DND-41 (cell line): Measurements from ENCODE around the gene NTSR1.

Experiments used
- ATAC-seq: fragments of 200-7000 bp; cut with Tn5 transposase; 3 replicates; pipeline ENCODE4 v1.9.1; 2021; ENCODE audit warnings: low read depth; ENCODE audit not compliant: insufficient read depth
- DNase-seq: peaks from one replicate; pipeline ENCODE4 v3.0.0-alpha.2; 2020
- H2AFZ ChIP-seq: 2 replicates; pipeline ENCODE4 v1.6.0; 2012; ENCODE audit warnings: low read depth, low read length
- H3K27ac ChIP-seq: 2 replicates; pipeline ENCODE4 v1.5.1; 2012; ENCODE audit warnings: low read length, inconsistent platforms
- H3K27me3 ChIP-seq: fragments of 200-600 bp; sonication (generic); 2 replicates; pipeline ENCODE4 v1.6.0; 2012; ENCODE audit warnings: low read length, mild to moderate bottlenecking, inconsistent platforms; ENCODE audit not compliant: insufficient read depth, poor library complexity
- H3K36me3 ChIP-seq: 2 replicates; pipeline ENCODE4 v1.5.1; 2012; ENCODE audit warnings: low read length, inconsistent platforms; ENCODE audit not compliant: insufficient read depth
- H3K4me1 ChIP-seq: 2 replicates; pipeline ENCODE4 v1.5.1; 2012; ENCODE audit warnings: mild to moderate bottlenecking, low read length; ENCODE audit not compliant: insufficient read depth
- H3K4me2 ChIP-seq: 2 replicates; pipeline ENCODE4 v1.6.0; 2012; ENCODE audit warnings: mild to moderate bottlenecking, moderate library complexity, low read length, inconsistent platforms; ENCODE audit not compliant: insufficient read depth
- H3K4me3 ChIP-seq, 2 experiments: fragments of 200-600 bp in 1 of 2; shearing (Covaris generic) in 1 of 2; 2 replicates each; pipeline ENCODE4 v1.5.1; 2012 to 2016; ENCODE audit warnings: inconsistent platforms in 2 of 2, low read length in 2 of 2, mild to moderate bottlenecking in 2 of 2, low read depth in 1 of 2, moderate library complexity in 1 of 2
- H3K79me2 ChIP-seq: 2 replicates; pipeline ENCODE4 v1.6.0; 2012; ENCODE audit warnings: low read length, inconsistent platforms; ENCODE audit not compliant: insufficient read depth
- H3K9ac ChIP-seq: 2 replicates; pipeline ENCODE4 v1.6.0; 2012; ENCODE audit warnings: low read depth, mild to moderate bottlenecking, inconsistent platforms, low read length, moderate library complexity
- H3K9me3 ChIP-seq: 2 replicates; pipeline ENCODE4 v1.5.1; 2012; ENCODE audit warnings: low read length, moderate library complexity, mild to moderate bottlenecking, inconsistent platforms; ENCODE audit not compliant: insufficient read depth, severe bottlenecking
- H4K20me1 ChIP-seq: 2 replicates; pipeline ENCODE4 v1.6.0; 2012; ENCODE audit warnings: low read length; ENCODE audit not compliant: insufficient read depth
- EZH2 ChIP-seq: IDR thresholded peaks from 3 replicates; pipeline ENCODE4 v1.6.1; 2012; ENCODE audit warnings: borderline replicate concordance, low read depth, mild to moderate bottlenecking, moderate library complexity, low read length, inconsistent platforms; ENCODE audit not compliant: severe bottlenecking
- TF ChIP-seq, protein P1 (sequence below): IDR thresholded peaks from 2 replicates; pipeline ENCODE4 v1.5.1; 2012; ENCODE audit warnings: borderline replicate concordance, low read length, moderate library complexity, mild to moderate bottlenecking; ENCODE audit not compliant: poor library complexity, severe bottlenecking; ENCODE audit errors: extremely low read depth

The NTSR1 gene

DNA sequence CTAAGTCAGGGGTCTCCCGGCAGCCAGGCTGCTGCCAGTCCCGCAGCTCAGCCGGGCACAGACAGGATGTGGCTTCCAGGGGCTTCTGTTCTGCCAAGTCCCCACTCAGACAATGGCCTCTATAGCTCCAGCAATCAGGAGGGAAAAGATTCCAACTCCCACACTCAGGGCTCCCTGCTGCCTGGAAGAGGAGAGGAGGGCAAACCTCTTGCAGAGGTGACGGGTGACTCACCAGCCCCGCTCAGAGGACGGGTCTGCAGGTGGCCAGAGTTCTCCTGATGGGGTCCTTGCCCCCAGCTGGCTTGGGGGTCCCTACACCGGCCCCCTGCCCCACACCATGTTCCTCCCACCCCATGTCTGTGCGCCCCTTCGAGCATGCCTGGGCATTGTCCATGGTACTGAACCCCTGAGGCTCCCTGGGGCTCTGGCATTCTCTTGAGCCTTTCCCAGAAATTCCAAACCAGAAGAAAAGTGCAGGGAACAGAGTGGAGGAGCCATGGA is 32.6 kb downstream of the NTSR1 start:
- no peak overlapping the region for H2AFZ ChIP-seq
- no peaks in the 10 kb centered on the region for H3K9me3 ChIP-seq
- no peaks in the 10 kb centered on the region for H3K4me1 ChIP-seq
- H3K36me3 ChIP-seq = no peaks in the 10 kb centered on the region
- H3K27me3 ChIP-seq = no peaks in the 10 kb centered on the region
- H3K79me2 ChIP-seq = no peaks in the 10 kb centered on the region
- TF ChIP-seq, protein P1, sequence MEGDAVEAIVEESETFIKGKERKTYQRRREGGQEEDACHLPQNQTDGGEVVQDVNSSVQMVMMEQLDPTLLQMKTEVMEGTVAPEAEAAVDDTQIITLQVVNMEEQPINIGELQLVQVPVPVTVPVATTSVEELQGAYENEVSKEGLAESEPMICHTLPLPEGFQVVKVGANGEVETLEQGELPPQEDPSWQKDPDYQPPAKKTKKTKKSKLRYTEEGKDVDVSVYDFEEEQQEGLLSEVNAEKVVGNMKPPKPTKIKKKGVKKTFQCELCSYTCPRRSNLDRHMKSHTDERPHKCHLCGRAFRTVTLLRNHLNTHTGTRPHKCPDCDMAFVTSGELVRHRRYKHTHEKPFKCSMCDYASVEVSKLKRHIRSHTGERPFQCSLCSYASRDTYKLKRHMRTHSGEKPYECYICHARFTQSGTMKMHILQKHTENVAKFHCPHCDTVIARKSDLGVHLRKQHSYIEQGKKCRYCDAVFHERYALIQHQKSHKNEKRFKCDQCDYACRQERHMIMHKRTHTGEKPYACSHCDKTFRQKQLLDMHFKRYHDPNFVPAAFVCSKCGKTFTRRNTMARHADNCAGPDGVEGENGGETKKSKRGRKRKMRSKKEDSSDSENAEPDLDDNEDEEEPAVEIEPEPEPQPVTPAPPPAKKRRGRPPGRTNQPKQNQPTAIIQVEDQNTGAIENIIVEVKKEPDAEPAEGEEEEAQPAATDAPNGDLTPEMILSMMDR = no peak
- TF ChIP-seq EZH2 = no peak
- DNase-seq (no peak), ATAC-seq (no peak; the same call in 2 of the 3 replicates)
- no peak overlapping the region for H3K9ac ChIP-seq
- H3K4me2 ChIP-seq = no peak overlapping the region
- H4K20me1 ChIP-seq = peaks cover 26% of the 10 kb centered on the region
- no peak overlapping the region for H3K27ac ChIP-seq
- H3K4me3 ChIP-seq = no peak overlapping the region

DNA sequence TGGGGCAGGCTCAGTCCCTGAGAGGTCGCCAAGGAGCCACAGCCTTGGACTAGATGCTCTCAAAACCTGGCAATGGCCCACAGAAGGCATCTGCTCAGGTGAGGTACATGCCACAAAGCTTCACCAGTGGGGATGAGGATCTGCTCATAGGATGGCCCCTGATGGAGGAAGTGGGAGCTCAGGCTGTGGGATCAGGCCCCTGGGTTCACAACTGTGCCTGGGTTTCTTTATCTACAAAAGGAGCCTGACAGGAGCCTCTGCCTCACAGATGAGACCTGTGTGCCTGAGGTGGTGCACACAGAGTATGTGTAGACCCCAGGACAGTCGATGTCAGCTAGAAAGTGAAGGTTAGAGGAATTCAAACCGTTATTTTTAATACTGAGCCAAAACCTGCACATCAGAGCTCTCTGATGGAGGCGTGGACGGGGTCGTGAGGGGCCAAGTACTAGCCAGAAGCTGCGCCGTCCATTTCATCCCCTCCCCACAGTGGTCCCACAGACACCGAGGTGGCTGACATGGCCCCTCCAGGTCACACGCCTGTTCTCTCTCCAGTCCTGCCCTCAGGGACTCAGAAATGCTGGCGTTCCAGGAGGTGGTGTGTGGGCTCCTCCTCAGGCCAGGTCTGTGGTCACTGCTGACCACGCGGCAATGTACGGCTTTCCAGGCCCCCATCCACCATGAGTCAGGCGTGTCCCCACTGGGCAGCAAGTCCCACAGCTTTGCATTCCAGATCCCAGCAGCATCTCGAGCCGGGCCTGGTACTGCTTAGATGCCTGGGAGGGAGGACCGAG is 33.3 kb downstream of the NTSR1 start:
- H3K79me2 ChIP-seq = no peaks in the 10 kb centered on the region
- ATAC-seq (no peak), DNase-seq (no peak)
- no peaks in the 10 kb centered on the region for H3K27me3 ChIP-seq
- no peaks in the 10 kb centered on the region for H3K4me1 ChIP-seq
- H2AFZ ChIP-seq = no peak overlapping the region
- peaks cover 26% of the 10 kb centered on the region for H4K20me1 ChIP-seq
- H3K9me3 ChIP-seq = no peaks in the 10 kb centered on the region
- no peak overlapping the region for H3K9ac ChIP-seq
- H3K4me2 ChIP-seq = no peak overlapping the region
- no peak for TF ChIP-seq EZH2
- TF ChIP-seq, protein P1 = no peak
- H3K4me3 ChIP-seq = no peak overlapping the region
- H3K36me3 ChIP-seq = no peaks in the 10 kb centered on the region
- no peak overlapping the region for H3K27ac ChIP-seq

DNA sequence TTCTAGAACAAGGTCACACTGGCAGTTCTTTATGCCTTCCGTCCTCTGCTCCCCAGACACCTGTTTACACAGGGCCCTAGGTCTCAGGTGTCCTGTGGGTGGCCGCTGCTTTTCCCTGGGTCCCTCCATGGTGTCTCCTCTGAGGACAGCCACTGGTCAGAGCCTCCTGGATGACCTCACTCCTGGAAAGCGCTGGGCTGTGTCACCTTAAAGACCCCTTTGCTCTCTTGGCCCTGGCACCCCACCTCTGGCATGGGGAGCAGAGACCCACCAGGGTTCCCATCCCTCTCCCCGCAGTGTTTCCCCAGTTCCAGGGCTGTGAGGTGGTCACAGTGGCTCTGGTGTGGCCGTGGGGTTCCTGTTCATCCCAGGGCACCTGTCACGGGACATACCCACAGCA is 33.9 kb downstream of the NTSR1 start:
- Histone ChIP-seq H3K4me1 (no peaks in the 10 kb centered on the region), H2AFZ (no peak overlapping the region), H3K4me3 (no peak overlapping the region), H3K9me3 (no peaks in the 10 kb centered on the region), H3K27me3 (no peaks in the 10 kb centered on the region), H3K27ac (no peak overlapping the region), H3K4me2 (no peak overlapping the region), H3K79me2 (no peaks in the 10 kb centered on the region), H3K9ac (no peak overlapping the region), H3K36me3 (no peaks in the 10 kb centered on the region), H4K20me1 (peaks cover 26% of the 10 kb centered on the region)
- ATAC-seq = no peak
- no peak for DNase-seq
- no peak for TF ChIP-seq EZH2
- TF ChIP-seq, protein P1 = no peak
